ENCODE measurements around the gene KDM3A.

Gene KDM3A

DNA sequence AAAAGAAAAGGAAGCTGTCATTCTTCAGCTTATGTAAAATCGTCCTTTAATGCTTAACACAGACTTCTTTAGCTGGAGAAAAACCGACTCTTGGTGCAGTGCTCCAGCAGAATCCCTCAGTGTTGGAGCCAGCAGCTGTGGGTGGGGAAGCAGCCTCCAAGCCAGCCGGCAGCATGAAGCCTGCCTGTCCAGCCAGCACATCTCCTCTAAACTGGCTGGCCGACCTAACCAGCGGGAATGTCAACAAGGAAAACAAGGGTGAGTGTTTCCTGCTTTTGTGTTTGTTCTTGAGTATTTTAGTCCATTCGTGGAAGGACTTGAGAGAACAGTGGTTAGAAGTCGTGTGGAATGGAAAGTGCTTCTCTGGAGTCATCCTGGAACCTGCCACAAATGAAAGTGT lies 38.9 kb downstream of the KDM3A start:
- no peaks in the 10 kb centered on the region for H3K4me1 ChIP-seq (ENCODE audit: control insufficient read depth, insufficient read depth, low read length)
- ChIA-PET POLR2A (no interaction called here), CTCF (no interaction called here)
- no peaks in the 10 kb centered on the region for H3K9me3 ChIP-seq (ENCODE audit: control insufficient read depth, insufficient read depth, low read depth, low read length)
- no peak for TF ChIP-seq ZNF544 (tag by site-specific recombination; IDR thresholded peaks at IDR 0.05)
- TF ChIP-seq, protein P1, sequence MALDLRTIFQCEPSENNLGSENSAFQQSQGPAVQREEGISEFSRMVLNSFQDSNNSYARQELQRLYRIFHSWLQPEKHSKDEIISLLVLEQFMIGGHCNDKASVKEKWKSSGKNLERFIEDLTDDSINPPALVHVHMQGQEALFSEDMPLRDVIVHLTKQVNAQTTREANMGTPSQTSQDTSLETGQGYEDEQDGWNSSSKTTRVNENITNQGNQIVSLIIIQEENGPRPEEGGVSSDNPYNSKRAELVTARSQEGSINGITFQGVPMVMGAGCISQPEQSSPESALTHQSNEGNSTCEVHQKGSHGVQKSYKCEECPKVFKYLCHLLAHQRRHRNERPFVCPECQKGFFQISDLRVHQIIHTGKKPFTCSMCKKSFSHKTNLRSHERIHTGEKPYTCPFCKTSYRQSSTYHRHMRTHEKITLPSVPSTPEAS (tag by site-specific recombination; IDR thresholded peaks at IDR 0.05), result no peak
- TF ChIP-seq ZNF549 (tag by site-specific recombination; IDR thresholded peaks at IDR 0.05), result no peak
- TF ChIP-seq OVOL3 (tag by site-specific recombination; IDR thresholded peaks at IDR 0.05), result no peak
- no peak for TF ChIP-seq ZNF416 (tag by site-specific recombination; IDR thresholded peaks at IDR 0.05)
- no peak for TF ChIP-seq ZNF354C (tag by site-specific recombination; IDR thresholded peaks at IDR 0.05; ENCODE audit: borderline replicate concordance, low read depth)
- no peak for TF ChIP-seq ZNF658 (tag by site-specific recombination; IDR thresholded peaks at IDR 0.05)
- no peak for TF ChIP-seq OSR2 (tag by site-specific recombination; IDR thresholded peaks at IDR 0.05)
- TF ChIP-seq, protein P2, sequence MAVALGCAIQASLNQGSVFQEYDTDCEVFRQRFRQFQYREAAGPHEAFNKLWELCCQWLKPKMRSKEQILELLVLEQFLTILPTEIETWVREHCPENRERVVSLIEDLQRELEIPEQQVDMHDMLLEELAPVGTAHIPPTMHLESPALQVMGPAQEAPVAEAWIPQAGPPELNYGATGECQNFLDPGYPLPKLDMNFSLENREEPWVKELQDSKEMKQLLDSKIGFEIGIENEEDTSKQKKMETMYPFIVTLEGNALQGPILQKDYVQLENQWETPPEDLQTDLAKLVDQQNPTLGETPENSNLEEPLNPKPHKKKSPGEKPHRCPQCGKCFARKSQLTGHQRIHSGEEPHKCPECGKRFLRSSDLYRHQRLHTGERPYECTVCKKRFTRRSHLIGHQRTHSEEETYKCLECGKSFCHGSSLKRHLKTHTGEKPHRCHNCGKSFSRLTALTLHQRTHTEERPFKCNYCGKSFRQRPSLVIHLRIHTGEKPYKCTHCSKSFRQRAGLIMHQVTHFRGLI (tag by site-specific recombination; IDR thresholded peaks at IDR 0.05), result no peak
- TF ChIP-seq ZNF426 (tag by site-specific recombination; IDR thresholded peaks at IDR 0.05), result no peak
- TF ChIP-seq, protein P3, sequence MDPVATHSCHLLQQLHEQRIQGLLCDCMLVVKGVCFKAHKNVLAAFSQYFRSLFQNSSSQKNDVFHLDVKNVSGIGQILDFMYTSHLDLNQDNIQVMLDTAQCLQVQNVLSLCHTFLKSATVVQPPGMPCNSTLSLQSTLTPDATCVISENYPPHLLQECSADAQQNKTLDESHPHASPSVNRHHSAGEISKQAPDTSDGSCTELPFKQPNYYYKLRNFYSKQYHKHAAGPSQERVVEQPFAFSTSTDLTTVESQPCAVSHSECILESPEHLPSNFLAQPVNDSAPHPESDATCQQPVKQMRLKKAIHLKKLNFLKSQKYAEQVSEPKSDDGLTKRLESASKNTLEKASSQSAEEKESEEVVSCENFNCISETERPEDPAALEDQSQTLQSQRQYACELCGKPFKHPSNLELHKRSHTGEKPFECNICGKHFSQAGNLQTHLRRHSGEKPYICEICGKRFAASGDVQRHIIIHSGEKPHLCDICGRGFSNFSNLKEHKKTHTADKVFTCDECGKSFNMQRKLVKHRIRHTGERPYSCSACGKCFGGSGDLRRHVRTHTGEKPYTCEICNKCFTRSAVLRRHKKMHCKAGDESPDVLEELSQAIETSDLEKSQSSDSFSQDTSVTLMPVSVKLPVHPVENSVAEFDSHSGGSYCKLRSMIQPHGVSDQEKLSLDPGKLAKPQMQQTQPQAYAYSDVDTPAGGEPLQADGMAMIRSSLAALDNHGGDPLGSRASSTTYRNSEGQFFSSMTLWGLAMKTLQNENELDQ (tag by site-specific recombination; IDR thresholded peaks at IDR 0.05; ENCODE audit: low read depth), result no peak
- no peak for TF ChIP-seq HOXA7 (CRISPR knock-in tag; IDR thresholded peaks at IDR 0.05; ENCODE audit: borderline replicate concordance)
- no peak for TF ChIP-seq SCRT2 (tag by site-specific recombination; IDR thresholded peaks at IDR 0.05)
- TF ChIP-seq, protein P4, sequence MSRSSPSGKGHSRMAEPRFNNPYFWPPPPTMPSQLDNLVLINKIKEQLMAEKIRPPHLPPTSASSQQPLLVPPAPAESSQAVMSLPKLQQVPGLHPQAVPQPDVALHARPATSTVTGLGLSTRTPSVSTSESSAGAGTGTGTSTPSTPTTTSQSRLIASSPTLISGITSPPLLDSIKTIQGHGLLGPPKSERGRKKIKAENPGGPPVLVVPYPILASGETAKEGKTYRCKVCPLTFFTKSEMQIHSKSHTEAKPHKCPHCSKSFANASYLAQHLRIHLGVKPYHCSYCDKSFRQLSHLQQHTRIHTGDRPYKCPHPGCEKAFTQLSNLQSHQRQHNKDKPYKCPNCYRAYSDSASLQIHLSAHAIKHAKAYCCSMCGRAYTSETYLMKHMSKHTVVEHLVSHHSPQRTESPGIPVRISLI (tag by site-specific recombination; IDR thresholded peaks at IDR 0.05), result no peak
- TF ChIP-seq ZNF114 (tag by site-specific recombination; IDR thresholded peaks at IDR 0.05), result no peak
- TF ChIP-seq ZNF776 (tag by site-specific recombination; IDR thresholded peaks at IDR 0.05; ENCODE audit: borderline replicate concordance), result no peak
- TF ChIP-seq ZNF292 (tag by site-specific recombination; IDR thresholded peaks at IDR 0.05; ENCODE audit: borderline replicate concordance, low read depth), result no peak
- TF ChIP-seq, protein P5, sequence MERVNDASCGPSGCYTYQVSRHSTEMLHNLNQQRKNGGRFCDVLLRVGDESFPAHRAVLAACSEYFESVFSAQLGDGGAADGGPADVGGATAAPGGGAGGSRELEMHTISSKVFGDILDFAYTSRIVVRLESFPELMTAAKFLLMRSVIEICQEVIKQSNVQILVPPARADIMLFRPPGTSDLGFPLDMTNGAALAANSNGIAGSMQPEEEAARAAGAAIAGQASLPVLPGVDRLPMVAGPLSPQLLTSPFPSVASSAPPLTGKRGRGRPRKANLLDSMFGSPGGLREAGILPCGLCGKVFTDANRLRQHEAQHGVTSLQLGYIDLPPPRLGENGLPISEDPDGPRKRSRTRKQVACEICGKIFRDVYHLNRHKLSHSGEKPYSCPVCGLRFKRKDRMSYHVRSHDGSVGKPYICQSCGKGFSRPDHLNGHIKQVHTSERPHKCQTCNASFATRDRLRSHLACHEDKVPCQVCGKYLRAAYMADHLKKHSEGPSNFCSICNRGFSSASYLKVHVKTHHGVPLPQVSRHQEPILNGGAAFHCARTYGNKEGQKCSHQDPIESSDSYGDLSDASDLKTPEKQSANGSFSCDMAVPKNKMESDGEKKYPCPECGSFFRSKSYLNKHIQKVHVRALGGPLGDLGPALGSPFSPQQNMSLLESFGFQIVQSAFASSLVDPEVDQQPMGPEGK (tag by site-specific recombination; IDR thresholded peaks at IDR 0.05), result no peak
- no peak for TF ChIP-seq ZNF530 (tag by site-specific recombination; IDR thresholded peaks at IDR 0.05; ENCODE audit: low read depth)
- no peak for TF ChIP-seq KLF10 (tag by site-specific recombination; IDR thresholded peaks at IDR 0.05)
- H3K36me3 ChIP-seq (ENCODE audit: control insufficient read depth in 2 of 2, insufficient read depth in 1 of 2, low read length in 2 of 2), result peaks cover 66 to 98% of the 10 kb centered on the region in 2 experiments
- H3K27ac ChIP-seq (ENCODE audit: extremely low read depth, low read depth, low read length), result no peak overlapping the region
- H3K4me3 ChIP-seq (ENCODE audit: low read depth, low read length), result no peak overlapping the region

All from HEK293 (cell line).